COR-L47 (cell line): ENCODE measurements around the gene CREB3L2.
"Not testable (repeated sequence)": the region's sequence is repeated elsewhere in the genome, so short reads cannot be mapped to it uniquely, and the experiment has no call there.

Experiments used
- DNase-seq: peaks from one replicate; lab custom pipeline; 2025; lab: John Stamatoyannopoulos, UW

Gene CREB3L2

GRCh38 chr7:137987968-137988367 lies 13.9 kb downstream of the CREB3L2 start:
- no peak for DNase-seq

GRCh38 chr7:137987563-137987962 lies 14.3 kb downstream of the CREB3L2 start:
- DNase-seq: no peak

- no peak for DNase-seq
These were observed 14.9 kb downstream of the CREB3L2 start for GRCh38 chr7:137987018-137987349.

DNA sequence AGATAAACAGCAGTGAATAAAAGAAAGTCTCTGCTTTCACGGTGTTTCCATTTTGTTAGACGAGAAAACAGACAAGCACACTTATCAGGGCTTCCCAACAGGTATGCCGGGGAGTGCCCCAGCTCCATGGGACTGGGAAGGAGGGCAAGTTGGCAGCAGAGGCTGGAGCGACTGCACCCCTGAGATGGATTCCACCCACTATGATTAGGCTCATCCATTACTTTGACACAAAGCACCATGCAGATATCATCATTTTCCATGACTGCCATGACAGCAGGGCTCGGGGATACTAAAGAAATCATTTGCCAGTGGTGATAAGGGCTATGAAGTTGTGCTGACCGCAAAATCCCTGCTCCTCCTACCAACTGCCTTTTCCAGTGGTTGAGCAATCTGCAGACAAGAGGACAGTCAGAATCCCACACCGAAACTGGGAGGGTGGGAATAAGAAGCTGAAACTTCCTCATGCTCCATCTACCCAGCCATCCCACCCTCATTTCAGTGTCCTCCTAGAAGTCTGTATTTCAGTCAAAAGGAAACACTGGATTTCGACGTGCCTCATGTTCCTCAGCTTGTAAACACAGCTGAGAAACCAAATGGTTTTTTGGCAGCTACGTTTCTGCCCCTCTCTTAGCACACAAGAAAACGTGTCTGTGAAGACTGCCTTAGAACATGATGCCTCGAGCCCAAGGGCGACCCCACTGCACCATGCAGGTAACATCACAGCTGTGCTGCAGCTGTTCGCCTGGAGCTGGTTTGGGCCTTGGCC lies 15.5 kb downstream of the CREB3L2 start:
- DNase-seq: no peak

GRCh38 chr7:137985897-137986251 lies 16.0 kb downstream of the CREB3L2 start:
- DNase-seq: no peak

DNA sequence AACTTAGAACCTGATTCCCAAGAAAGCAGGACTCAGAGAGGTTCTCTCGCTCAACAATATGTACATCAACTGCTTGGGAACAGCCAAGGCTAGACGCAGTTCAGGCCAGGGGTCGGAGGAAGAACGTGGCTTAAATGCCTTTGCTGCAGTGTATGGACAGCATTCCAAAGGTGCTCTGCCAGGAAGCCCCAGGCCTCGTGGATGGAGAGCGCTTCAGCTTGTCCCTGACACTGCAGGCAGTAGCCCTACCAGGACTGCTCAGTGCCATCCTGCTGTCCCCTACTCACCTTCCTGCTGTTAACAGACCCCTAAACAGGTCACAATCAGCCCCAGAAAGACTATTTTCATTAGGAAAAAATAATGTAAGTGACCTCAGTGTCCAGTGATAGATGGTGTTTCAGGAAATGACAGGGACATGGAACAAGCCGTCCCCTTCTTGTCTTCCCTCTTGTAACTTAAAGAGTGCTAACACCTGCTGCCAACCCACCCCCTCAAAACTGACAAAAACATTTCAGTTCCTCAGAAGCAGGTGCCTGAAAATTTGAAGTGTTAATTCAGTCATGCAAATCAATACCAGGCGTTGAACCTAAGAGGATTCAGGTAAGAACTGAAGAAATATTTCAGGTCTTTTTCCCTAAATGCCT lies 16.5 kb downstream of the CREB3L2 start:
- DNase-seq: no peak

DNA sequence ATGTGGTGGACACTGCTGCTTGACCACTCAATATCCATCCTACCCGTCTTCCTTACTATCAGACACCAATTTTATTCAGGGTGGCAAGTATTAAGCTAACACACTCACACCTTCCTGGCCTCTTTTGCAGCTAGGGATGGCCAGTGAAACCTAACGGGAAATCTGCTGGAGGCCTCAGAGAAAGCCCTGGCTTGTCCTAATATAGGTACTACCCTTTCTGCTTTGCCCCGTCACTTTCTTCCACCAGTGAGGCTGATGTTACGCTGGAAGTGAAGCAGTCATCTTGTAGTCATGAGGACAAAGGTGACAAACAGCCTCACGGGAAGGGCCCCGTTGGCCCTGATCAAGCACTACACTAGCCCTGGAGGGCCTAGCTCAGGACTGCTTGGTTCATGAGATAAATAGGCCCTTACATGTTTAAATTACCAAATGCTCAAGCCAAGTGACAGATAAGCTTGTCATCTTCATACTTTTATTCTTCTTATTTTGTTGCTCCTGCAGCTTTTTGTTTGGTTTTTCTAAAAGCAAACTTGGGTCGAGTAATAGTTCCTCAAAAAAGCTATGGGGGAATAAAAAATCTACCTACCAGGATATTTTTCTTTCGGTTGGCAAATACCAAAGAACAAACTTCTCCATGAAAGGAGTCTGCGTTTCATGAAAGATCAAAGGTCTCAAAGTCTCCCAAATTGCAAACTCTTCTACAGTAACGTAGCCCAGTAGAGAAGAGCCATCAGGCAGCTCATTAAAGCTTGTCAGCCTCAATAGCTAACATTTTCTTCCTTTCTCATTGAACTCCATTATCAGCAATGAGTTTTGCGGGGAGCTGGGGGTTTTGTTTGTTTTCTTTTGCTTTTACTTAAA lies 17.5 kb downstream of the CREB3L2 start:
- DNase-seq: no peak

GRCh38 chr7:137983323-137984008 lies 18.4 kb downstream of the CREB3L2 start:
- peak; percentile 29 for DNase-seq

GRCh38 chr7:137982394-137982793 lies 19.5 kb downstream of the CREB3L2 start:
- not testable (repeated sequence) for DNase-seq

DNA sequence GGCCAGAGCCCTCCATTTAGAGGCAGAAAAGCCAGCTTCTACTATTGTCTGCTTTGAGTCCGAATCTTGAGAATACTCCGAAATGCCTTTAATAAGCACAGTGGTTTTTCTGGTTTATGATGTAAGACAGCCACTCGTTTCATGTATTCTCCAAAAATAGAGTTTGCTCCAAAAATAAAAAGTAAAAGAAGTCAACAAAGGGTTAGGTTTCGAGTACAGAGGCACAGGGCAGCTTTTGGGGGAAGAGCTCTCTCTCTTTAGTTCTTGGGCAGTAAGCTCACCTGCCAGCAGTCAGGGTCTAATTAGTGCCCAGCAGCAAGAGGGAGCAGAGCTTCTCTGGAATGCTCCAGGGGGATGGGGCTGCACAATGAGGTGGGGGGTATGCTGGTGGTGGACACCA lies 20.2 kb downstream of the CREB3L2 start:
- no peak for DNase-seq

DNA sequence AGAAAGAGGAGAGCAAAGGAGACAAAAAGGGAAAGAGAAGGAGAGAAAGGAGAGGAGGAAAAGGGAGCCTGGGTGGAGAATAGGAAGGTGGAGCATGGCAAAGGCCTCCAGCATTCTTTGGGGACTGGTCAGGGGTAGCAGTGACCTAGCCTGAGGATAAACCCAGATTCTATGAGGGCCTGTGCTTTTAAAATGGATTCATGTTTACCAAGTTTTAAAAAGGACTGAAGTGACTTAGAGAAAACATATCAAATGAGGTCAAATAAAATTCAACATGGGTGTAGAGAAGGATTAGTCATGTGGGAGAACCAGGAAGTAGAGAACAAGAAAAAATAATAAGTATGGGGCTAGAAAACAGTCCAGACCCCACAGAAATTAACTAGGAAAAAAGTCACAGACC lies 20.7 kb downstream of the CREB3L2 start:
- DNase-seq: no peak

- DNase-seq: no peak
These were observed 21.6 kb downstream of the CREB3L2 start for GRCh38 chr7:137980308-137980707.

DNA sequence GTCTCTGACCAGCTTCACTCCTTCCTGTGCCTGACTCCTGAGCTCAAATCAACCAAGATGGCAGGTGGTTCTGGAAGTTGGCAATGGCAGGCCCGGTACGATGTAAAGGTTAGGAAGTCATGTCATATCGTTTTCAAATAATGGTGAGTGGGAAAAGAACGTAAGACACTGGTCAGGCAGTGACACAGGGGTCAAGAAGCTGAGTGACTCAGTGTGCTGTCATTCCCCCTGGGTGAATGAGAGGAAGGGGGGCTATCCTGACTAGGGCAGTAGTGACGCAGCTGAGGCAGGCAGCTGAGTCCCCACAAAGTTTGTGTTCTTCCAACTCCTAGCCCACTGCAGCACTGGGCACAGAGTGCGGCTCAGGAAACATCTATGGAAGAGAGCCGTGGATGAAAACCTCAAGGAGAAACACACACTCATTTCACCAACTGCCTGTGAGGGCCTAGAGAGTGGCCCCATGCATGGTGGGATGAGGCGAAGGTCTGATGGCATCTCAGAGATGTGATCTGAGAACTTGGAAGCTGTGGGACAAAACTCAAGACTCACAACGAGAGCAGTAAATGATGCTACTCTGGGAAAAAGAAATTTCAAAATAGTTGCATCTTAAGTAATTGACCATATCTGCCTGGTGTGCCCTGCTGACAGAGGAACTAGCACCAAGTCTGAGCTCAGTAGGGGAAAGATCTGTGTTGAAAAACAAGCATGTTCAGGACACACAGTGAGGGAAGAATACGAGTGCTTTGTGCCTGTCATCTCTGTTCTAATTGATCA lies 23.2 kb downstream of the CREB3L2 start:
- no peak for DNase-seq

DNA sequence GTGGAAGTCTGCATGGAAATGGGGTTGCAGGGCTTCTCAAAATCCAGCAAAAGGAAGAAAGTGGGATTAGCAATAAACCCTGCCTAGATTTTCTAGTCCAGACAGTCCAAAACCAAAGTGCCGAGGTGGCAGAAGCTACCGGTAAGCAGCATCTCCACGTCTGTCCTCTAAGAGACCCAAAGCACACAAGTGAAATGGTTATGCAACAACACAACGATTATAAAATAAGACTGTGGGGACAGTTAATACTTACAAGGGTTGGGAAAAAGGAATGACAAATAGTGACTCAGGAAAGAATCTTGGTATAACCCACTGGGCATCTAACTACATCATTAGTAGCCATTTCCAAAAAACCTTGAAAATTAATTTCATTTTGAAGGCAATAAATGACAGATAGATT lies 24.7 kb downstream of the CREB3L2 start:
- no peak for DNase-seq

DNA sequence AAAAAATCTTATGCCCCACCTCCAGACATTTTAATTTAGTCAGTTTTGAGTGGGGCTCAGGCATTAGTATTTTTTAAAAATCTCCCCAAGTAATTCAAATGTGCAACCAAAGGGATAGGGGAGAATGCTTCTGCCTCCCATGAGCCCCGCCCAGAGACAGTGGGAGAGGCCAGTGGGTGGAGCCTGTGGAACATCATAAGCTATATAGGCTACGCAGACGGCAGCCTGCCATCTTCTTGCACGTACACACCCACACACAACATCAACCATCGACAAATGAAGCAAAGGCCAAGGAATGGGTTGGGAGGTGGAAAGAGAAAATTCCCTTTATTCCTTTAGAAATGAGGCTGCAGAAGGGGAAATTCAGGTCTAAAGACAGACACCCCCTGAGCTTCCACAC lies 25.2 kb downstream of the CREB3L2 start:
- no peak for DNase-seq

DNA sequence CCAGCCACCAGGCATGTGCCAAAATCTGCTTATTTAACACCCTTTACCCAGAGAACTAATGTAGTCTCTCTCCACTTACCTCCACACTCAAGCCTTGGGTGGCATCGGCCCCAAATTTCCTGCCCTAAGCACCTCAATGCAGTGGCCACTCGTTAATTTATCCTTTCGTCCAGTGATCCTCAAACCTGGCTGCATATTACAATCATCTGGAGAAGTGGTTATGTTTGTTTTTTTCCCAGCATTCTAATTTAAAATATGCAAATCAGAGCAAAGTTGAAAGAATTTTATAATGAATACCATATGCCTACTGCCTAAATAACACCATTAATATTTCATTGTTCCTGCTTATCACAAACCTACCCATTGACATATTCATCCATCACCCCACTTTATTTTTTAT lies 25.7 kb downstream of the CREB3L2 start:
- DNase-seq: no peak

DNA sequence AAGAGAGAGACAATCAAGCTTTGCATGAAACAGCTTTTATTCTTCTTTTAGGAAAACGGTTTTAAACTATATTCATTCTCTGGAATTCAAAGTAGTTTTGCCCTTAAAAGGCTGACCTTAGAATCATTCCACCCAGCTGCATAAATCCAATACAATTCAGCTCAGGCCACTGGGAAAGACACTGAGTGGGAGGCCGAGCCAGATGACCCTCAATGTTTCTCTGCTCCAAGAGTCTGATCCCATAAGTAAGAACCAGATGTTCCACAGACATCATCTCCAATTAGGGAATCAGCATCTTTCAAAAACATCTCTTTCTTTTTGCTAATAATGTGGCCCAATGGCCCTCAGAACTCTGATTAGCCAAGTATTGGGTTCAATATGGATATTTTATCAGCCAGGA lies 26.1 kb downstream of the CREB3L2 start:
- no peak for DNase-seq

- no peak for DNase-seq
These were observed 26.7 kb downstream of the CREB3L2 start for GRCh38 chr7:137975221-137975620.

GRCh38 chr7:137974766-137975165 lies 27.1 kb downstream of the CREB3L2 start:
- DNase-seq: no peak

DNA sequence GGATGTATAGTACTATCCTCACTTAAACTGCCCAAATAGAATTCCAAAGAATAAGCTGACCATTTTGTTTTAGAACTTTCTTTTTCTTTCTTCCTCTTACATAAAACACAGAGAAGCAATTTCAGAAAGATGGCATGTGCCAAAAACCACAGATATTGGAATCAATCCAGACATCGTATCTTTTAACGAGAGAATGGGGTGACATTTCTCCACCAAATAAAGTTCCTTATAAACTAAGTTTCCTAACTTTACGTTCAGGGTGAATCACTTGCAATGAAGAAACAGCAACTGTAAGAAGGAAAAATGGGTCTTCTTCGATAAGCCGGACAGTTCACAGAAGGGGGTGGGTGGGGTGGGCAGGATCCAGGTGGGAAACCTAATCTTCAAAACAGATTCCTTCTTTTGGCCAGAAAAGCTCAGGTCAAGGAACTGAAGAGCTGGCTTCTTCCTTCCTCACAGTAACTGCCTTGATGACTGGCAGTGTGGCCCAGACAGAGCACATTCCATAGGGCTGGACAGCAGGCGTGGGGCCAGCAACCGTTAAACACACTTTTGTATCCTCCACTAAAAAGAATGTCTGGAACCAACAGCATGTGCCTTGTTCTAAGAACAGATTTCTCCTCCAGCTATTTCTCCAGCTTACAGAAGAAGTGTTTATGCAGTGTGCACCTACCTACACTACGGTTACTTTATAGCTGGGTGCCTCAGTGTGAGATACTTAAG lies 31.5 kb downstream of the CREB3L2 start:
- DNase-seq: no peak

GRCh38 chr7:137969828-137970227 lies 32.1 kb downstream of the CREB3L2 start:
- DNase-seq: no peak
